K562 (cell line): ENCODE results near the gene ARHGEF33. TPM values are rescaled to one million over a fixed set of nuclear protein-coding genes. Genes with fewer than 3 reads are reported as not detected.

Source experiments
- CHD2 ChIP-seq: IDR thresholded peaks from 2 replicates; pipeline ENCODE4 v1.6.1; 2011; ENCODE audit warnings: low read depth, low read length
- DNMT1 ChIP-seq: fragments of 450-650 bp; IDR thresholded peaks from 2 replicates; pipeline ENCODE4 v1.6.1; 2016; ENCODE audit warnings: antibody characterized with exemption, mild to moderate bottlenecking
- FOXP1 ChIP-seq: sonication (generic); formaldehyde crosslinking; IDR thresholded peaks from 2 replicates; pipeline ENCODE4 v1.8.0; 2022; ENCODE audit warnings: mild to moderate bottlenecking, missing genetic modification reagents
- GABPA ChIP-seq: fragments of 200-800 bp; sonication (Bioruptor generic); conservative IDR thresholded peaks from 2 replicates; pipeline ENCODE4 v1.6.1; 2016; ENCODE audit warnings: low read depth, missing genetic modification characterization, missing compliant biosample characterization
- PBX2 ChIP-seq, 2 experiments: IDR thresholded peaks in 1 of 2; conservative IDR thresholded peaks in 1 of 2; 2 replicates each; pipeline ENCODE4 v1.6.1; 2016; ENCODE audit warnings: low read depth in 2 of 2, mild to moderate bottlenecking in 1 of 2, missing compliant biosample characterization in 1 of 2, missing genetic modification characterization in 1 of 2, moderate library complexity in 1 of 2
- SMARCC2 ChIP-seq: fragments of 450-650 bp; IDR thresholded peaks from 2 replicates; pipeline ENCODE4 v1.6.1; 2017; ENCODE audit warnings: antibody characterized with exemption, moderate library complexity, mild to moderate bottlenecking, low read depth
- TCF3 ChIP-seq: sonication (generic); formaldehyde crosslinking; IDR thresholded peaks from 2 replicates; pipeline ENCODE4 v1.4.0; 2020; ENCODE audit warnings: mild to moderate bottlenecking, missing genetic modification reagents
- XRCC4 ChIP-seq: IDR thresholded peaks from one replicate; pipeline ENCODE4 v1.6.1; 2011; ENCODE audit not compliant: insufficient read depth, insufficient read length; ENCODE audit errors: extremely low read depth
- ZBTB1 ChIP-seq: sonication (generic); formaldehyde crosslinking; IDR thresholded peaks from 2 replicates; pipeline ENCODE4 v1.8.1; 2023; ENCODE audit warnings: missing genetic modification reagents, low read depth, mild to moderate bottlenecking, borderline replicate concordance
- ZBTB11 ChIP-seq, 3 experiments: fragments of 200-800 bp in 1 of 3; fragments of 250-450 bp in 1 of 3; fragments of 450-650 bp in 1 of 3; sonication (Bioruptor Pico) in 1 of 3; sonication (Bioruptor generic) in 1 of 3; formaldehyde crosslinking in 1 of 3; IDR thresholded peaks; 2 replicates each; pipeline versions ENCODE4 v1.6.1 to v1.8.0; 2016 to 2022; ENCODE audit warnings: mild to moderate bottlenecking in 2 of 3, missing genetic modification characterization in 2 of 3, missing compliant biosample characterization in 1 of 3, moderate library complexity in 1 of 3
- ZNF740 ChIP-seq, 3 experiments: fragments of 200-800 bp in 1 of 3; sonication (Bioruptor generic) in 1 of 3; sonication (generic) in 1 of 3; formaldehyde crosslinking in 1 of 3; IDR thresholded peaks; 2 replicates each; pipeline versions ENCODE4 v1.6.1 to v1.8.0; 2016 to 2022; ENCODE audit warnings: mild to moderate bottlenecking in 2 of 3, missing compliant biosample characterization in 2 of 3, missing genetic modification characterization in 2 of 3, missing genetic modification reagents in 1 of 3
- ZNF778 ChIP-seq: fragments of 450-650 bp; formaldehyde crosslinking; IDR thresholded peaks from 2 replicates; pipeline ENCODE4 v1.4.0; 2020; ENCODE audit warnings: mild to moderate bottlenecking, moderate library complexity
- polyA plus RNA-seq, 8 experiments: library from polyadenylated mRNA; depleted of rRNA in 4 of 8; stranded (reverse) in 5 of 8; unstranded in 3 of 8; fragments of >200 nt; fragmentation: Nextera tagmentation in 2 of 8; fragmentation: Illumina TruSeq in 1 of 8; extraction: Ambion mirVana in 2 of 8; extraction: Trizol in 1 of 8; gene quantifications; 2 replicates each; pipeline versions ENCODE4 v1.2.1 to v1.2.3, GENCODE V29; 2011 to 2014; ENCODE audit warnings: inconsistent platforms in 1 of 8, missing spikeins in 1 of 8
- total RNA-seq, 7 experiments: library from RNA; depleted of rRNA in 6 of 7; stranded (reverse); fragments of >200 nt in 6 of 7; fragmentation: Illumina TruSeq in 2 of 7; extraction: Trizol in 2 of 7; gene quantifications; 2 replicates each; pipeline versions ENCODE4 v1.2.1 to v1.2.3, GENCODE V29; 2011 to 2021; ENCODE audit warnings: low replicate concordance in 1 of 7
- TF ChIP-seq, protein P1 (sequence below): fragments of 450-650 bp; IDR thresholded peaks from 2 replicates; pipeline ENCODE4 v1.6.1; 2017; ENCODE audit warnings: antibody characterized with exemption
- TF ChIP-seq, protein P2 (sequence below): sonication (generic); formaldehyde crosslinking; IDR thresholded peaks from 2 replicates; pipeline ENCODE4 v1.9.0; 2022; ENCODE audit warnings: mild to moderate bottlenecking, missing genetic modification reagents

The ARHGEF33 gene
- total and polyA plus RNA-seq, 9 of the 15 experiments (the other 6 are each of a cell fraction or from before 2014, with no cell fraction given), result 0.01 to 0.08 (median 0.03) TPM; not detected in 5

DNA sequence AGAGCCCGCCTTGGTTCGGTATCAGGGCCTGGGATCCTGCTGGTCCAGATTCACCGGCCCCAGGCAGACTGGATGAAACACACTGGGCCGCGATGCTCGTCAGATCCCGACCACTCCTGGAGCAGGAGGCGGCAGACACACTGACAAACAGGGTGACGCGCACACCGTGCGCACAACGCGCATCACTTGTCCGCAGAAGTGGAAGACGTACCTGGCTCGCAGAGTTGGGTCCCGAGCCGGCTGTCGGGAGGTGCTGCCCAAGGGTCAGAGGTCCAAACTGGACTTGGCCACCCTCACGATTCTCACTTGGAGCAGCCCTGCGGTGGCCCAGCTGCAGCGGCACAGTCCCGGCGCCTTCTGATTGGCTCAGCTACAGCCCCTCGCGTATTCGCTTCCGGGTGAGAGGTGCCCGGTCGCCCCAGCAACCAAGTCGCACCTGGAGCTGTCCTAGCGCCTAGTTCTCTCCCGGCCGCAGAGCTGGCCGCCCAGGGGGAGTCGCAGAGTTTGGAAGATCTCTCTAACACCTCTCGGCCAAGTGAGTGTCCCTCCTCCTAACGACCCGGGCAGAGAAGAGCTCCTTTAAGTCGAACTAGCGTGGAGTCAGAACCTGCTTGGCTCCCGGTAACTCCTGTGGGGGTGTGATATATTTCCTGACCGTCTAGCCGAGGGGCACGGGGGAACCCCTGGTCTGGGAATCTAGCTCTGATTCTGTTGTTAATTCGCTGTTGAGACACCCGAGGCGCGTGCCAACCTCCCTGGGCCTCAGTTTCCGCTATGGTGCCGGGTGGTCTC, 13.9 kb upstream of the ARHGEF33 start, which contains the start of the genes DHX57 and MORN2 (continued):
- TF ChIP-seq, protein P1, sequence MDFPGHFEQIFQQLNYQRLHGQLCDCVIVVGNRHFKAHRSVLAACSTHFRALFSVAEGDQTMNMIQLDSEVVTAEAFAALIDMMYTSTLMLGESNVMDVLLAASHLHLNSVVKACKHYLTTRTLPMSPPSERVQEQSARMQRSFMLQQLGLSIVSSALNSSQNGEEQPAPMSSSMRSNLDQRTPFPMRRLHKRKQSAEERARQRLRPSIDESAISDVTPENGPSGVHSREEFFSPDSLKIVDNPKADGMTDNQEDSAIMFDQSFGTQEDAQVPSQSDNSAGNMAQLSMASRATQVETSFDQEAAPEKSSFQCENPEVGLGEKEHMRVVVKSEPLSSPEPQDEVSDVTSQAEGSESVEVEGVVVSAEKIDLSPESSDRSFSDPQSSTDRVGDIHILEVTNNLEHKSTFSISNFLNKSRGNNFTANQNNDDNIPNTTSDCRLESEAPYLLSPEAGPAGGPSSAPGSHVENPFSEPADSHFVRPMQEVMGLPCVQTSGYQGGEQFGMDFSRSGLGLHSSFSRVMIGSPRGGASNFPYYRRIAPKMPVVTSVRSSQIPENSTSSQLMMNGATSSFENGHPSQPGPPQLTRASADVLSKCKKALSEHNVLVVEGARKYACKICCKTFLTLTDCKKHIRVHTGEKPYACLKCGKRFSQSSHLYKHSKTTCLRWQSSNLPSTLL, result no peak
- no peak; the same call in none of the 2 replicates for TF ChIP-seq ZNF740 (CRISPR knock-in tag; IDR thresholded peaks at IDR 0.05)
- TF ChIP-seq ZNF740 (tag; IDR thresholded peaks at IDR 0.05), result no peak; a peak in 1 of 4 replicates
- TF ChIP-seq, protein P2, sequence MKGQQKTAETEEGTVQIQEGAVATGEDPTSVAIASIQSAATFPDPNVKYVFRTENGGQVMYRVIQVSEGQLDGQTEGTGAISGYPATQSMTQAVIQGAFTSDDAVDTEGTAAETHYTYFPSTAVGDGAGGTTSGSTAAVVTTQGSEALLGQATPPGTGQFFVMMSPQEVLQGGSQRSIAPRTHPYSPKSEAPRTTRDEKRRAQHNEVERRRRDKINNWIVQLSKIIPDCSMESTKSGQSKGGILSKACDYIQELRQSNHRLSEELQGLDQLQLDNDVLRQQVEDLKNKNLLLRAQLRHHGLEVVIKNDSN (CRISPR knock-in tag), result peak; percentile 42; the same call in 1 of the 2 replicates
- TF ChIP-seq ZNF778 (CRISPR knock-in tag), result no peak
- TF ChIP-seq DNMT1, result no peak
- no peak for TF ChIP-seq XRCC4
- no peak for TF ChIP-seq SMARCC2
- TF ChIP-seq TCF3, result 0 out of 2 replicates have a peak, but pooled peaks have one; percentile 12
- no peak for TF ChIP-seq PBX2 (CRISPR knock-in tag; IDR thresholded peaks at IDR 0.05; ENCODE audit: low read depth)
- TF ChIP-seq PBX2 (tag; conservative IDR thresholded peaks at IDR 0.05; ENCODE audit: low read depth), result no peak
- TF ChIP-seq ZBTB11 (CRISPR knock-in tag; IDR thresholded peaks at IDR 0.05), result peak in 1 of 3 experiments; percentile 45; a peak in 1 of 6 replicates
- TF ChIP-seq FOXP1 (CRISPR knock-in tag), result 0 out of 2 replicates have a peak, but pooled peaks have one; percentile 52
- TF ChIP-seq ZBTB1 (CRISPR knock-in tag), result no peak
- TF ChIP-seq CHD2, result 0 out of 2 replicates have a peak, but pooled peaks have one; percentile 52
- peak; percentile 97 for TF ChIP-seq GABPA (tag)
